GM18858 (cell line): Measurements from ENCODE around the gene CAMTA1.

Source experiments
- ATAC-seq: cut with Tn5 transposase; IDR thresholded peaks from one replicate; pipeline ENCODE4 v1.9.1; 2021; ENCODE audit not compliant: unreplicated experiment

Gene CAMTA1

GRCh38 chr1:7515904-7516303 lies 730.6 kb downstream of the CAMTA1 start:
- ATAC-seq = no peak

- ATAC-seq = no peak
Measured at GRCh38 chr1:7516341-7516740, 731.1 kb downstream of the CAMTA1 start.

- ATAC-seq = no peak
Measured at GRCh38 chr1:7516929-7517328, 731.7 kb downstream of the CAMTA1 start.

GRCh38 chr1:7517611-7518330 lies 732.5 kb downstream of the CAMTA1 start:
- no peak for ATAC-seq

GRCh38 chr1:7518411-7518810 lies 733.2 kb downstream of the CAMTA1 start:
- no peak for ATAC-seq

- no peak for ATAC-seq
Measured at GRCh38 chr1:7519181-7519860, 734.1 kb downstream of the CAMTA1 start.

- ATAC-seq = no peak
Measured at GRCh38 chr1:7519861-7520395, 734.7 kb downstream of the CAMTA1 start.

GRCh38 chr1:7520496-7520895 lies 735.2 kb downstream of the CAMTA1 start:
- no peak for ATAC-seq

GRCh38 chr1:7524341-7525337 lies 739.4 kb downstream of the CAMTA1 start:
- ATAC-seq = no peak

- no peak for ATAC-seq
Measured at GRCh38 chr1:7525338-7526063, 740.2 kb downstream of the CAMTA1 start.

GRCh38 chr1:7526196-7526866 lies 741.1 kb downstream of the CAMTA1 start:
- ATAC-seq = no peak

- ATAC-seq = no peak
Measured at GRCh38 chr1:7526867-7527732, 741.8 kb downstream of the CAMTA1 start.

GRCh38 chr1:7527733-7528045 lies 742.4 kb downstream of the CAMTA1 start:
- ATAC-seq = no peak

GRCh38 chr1:7528386-7529198 lies 743.3 kb downstream of the CAMTA1 start:
- ATAC-seq = no peak

GRCh38 chr1:7529917-7530316 lies 744.7 kb downstream of the CAMTA1 start:
- ATAC-seq = no peak

GRCh38 chr1:7531562-7532340 lies 746.5 kb downstream of the CAMTA1 start:
- no peak for ATAC-seq

- no peak for ATAC-seq
Measured at GRCh38 chr1:7533006-7533405, 747.8 kb downstream of the CAMTA1 start.
